ENCODE data around the gene ZNF778. TPM values are rescaled to one million over a fixed set of nuclear protein-coding genes. Genes with fewer than 3 reads are reported as not detected.
A peak's percentile ranks its signal among the peaks of the same experiment; 100 is the strongest.

Gene ZNF778
- total and polyA plus RNA-seq, 2 of the 13 experiments (the other 11 are each of a cell fraction or from before 2014, with no cell fraction given) = 3.8 to 7.2 TPM

DNA sequence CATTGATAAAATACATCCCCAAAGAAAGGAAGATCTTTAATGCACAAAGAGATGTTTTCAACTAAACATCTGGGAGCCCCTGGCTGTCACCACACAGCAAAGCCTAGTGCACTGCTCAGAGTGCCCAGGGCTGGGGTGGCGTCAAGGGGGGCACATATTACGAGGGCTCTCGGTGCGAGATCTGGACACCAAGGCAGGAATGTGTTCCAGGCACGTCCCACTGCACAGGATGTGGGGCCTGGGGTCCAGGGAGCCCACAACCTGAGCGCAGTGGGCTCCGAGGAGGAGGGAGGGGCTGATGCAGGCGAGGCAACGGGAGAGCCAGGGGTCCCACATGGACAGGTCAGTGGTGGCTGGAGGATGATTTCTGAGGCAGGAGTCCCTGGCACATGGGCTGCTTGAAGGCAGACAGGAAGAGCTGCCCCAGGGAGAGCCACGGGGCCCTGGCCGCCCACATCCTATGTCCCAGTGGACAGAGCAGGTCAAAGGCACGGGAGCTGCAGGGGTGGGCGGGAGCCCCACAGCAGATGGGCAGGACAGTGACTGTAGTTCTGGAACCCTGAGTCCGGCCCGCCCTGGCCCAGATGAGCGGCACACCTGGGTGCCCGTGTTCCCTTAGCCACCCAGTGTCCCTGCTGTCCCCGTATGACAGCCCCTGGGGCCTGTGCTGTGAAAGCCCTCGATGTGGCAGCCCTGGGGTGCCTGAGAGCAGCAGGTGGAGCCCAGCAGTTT lies 56.4 kb downstream of the ZNF778 start:
- H3K27me3 ChIP-seq (ENCODE audit: control insufficient read depth in 1 of 2, insufficient read depth in 2 of 2, low read length in 2 of 2) = no peaks in the 10 kb centered on the region
- peaks cover 5% of the 10 kb centered on the region; the same call in 1 of the 2 replicates for H4K20me1 ChIP-seq (ENCODE audit: insufficient read depth, low read length)
- CTCF ChIA-PET (ENCODE audit: low intra/inter-chr PET ratio, low total read pairs) = no interaction called here
- H3K9me3 ChIP-seq (ENCODE audit: low read length) = no peaks in the 10 kb centered on the region
- DNase-seq (ENCODE audit: low spot score) = no peak
- in situ Hi-C loops (cut with HindIII; ENCODE audit: extremely low pct_ligation_motif_present, low pct_unique_long_range_greater_than_20kb) = no loop called here
- H3K36me3 ChIP-seq (replicated peaks in 1 of 2; ENCODE audit: control insufficient read depth in 1 of 2, insufficient read depth in 2 of 2, low read length in 2 of 2) = peaks cover 56 to 86% of the 10 kb centered on the region in 2 experiments
- H3K4me3 ChIP-seq (replicated peaks in 1 of 3; ENCODE audit: insufficient read depth in 1 of 3, low read depth in 2 of 3, low read length in 3 of 3) = no peak overlapping the region
- no peaks in the 10 kb centered on the region for H3K4me1 ChIP-seq (ENCODE audit: insufficient read depth, low read length)
- intact Hi-C loops (cut with micrococcal nuclease; ENCODE audit: unreplicated experiment) = no loop called here
- no peak for FAIRE-seq
- H3K79me2 ChIP-seq (ENCODE audit: insufficient read depth, low read length) = peaks cover 2% of the 10 kb centered on the region
- H2AFZ ChIP-seq (ENCODE audit: low read length) = no peak overlapping the region
- POLR2A ChIA-PET = no interaction called here
- no peak for TF ChIP-seq MAFK (conservative IDR thresholded peaks at IDR 0.05 in 1 of 2, IDR thresholded peaks at IDR 0.05 in 1 of 2; ENCODE audit: low read length in 2 of 2)
- peak; percentile 91 for TF ChIP-seq RBM22 (optimal IDR thresholded peaks at IDR 0.05; ENCODE audit: low read length)
- 0 out of 2 replicates have a peak, but pooled peaks have one; percentile 25 for TF ChIP-seq ZNF776 (CRISPR knock-in tag; IDR thresholded peaks at IDR 0.05)
- TF ChIP-seq KMT2A (CRISPR knock-in tag; IDR thresholded peaks at IDR 0.05) = no peak
- TF ChIP-seq ZNF24 (IDR thresholded peaks at IDR 0.05) = no peak
- TF ChIP-seq POLR2AphosphoS5 (IDR thresholded peaks at IDR 0.05; ENCODE audit: low read depth, low read length) = 0 out of 2 replicates have a peak, but pooled peaks have one; percentile 6
- TF ChIP-seq REXO4 (CRISPR knock-in tag; IDR thresholded peaks at IDR 0.05; ENCODE audit: borderline replicate concordance) = 0 out of 2 replicates have a peak, but pooled peaks have one; percentile 28
- TF ChIP-seq ZNF687 (CRISPR knock-in tag; IDR thresholded peaks at IDR 0.05) = 0 out of 2 replicates have a peak, but pooled peaks have one; percentile 10
- TF ChIP-seq HOXA3 (CRISPR knock-in tag; IDR thresholded peaks at IDR 0.05) = no peak
- TF ChIP-seq ZNF44 (CRISPR knock-in tag; IDR thresholded peaks at IDR 0.05) = no peak
- TF ChIP-seq AGO2 (optimal IDR thresholded peaks at IDR 0.05; ENCODE audit: low read depth, low read length) = peak; percentile 67
- 98% methylated on average over 12 of the region's 19 CpGs for WGBS (ENCODE audit: low lambda C conversion rate)
- no peak; the same call in 2 of the 3 replicates for ATAC-seq
- no peak overlapping the region for H3K4me2 ChIP-seq (ENCODE audit: low read depth, low read length)
- H3K27ac ChIP-seq (ENCODE audit: extremely low read length, insufficient read depth, low read length) = no peak overlapping the region
- no peak overlapping the region for H3K9ac ChIP-seq (ENCODE audit: insufficient read depth, low read depth, low read length)
- no TSS peak for BruUV-seq (replicated peaks)

Measured in HepG2 (cell line).